IMR-90 (cell line): ENCODE measurements around the gene TNK1. TPM values are rescaled to one million over a fixed set of nuclear protein-coding genes. Genes with fewer than 3 reads are reported as not detected.

Experiments
- ATAC-seq: fragments of 200-7000 bp; cut with Tn5 transposase; 2 replicates; pipeline ENCODE4 v1.9.1; 2020; ENCODE audit warnings: low read depth, mild to moderate bottlenecking, moderate library complexity
- BruUV-seq: library from RNA; stranded (reverse); fragments of 400-500 nt; replicated peaks from 2 replicates; lab custom pipeline; 2021; lab: Mats Ljungman, UMichigan
- CTCF ChIA-PET: fragments of 300-600 bp; formaldehyde crosslinking; extraction: SDS; loops from one replicate; lab custom pipeline; 2021; ENCODE audit warnings: antibody characterized with exemption; lab: Yijun Ruan, JAX
- POLR2A ChIA-PET: fragments of 300-600 bp; sonication (Branson Sonifier 250); formaldehyde crosslinking; loops from one replicate; lab custom pipeline; 2022; ENCODE audit warnings: antibody characterized with exemption; ENCODE audit not compliant: unreplicated experiment; lab: Charles Lee
- DNase-seq: peaks from one replicate; pipeline ENCODE4 v3.0.0; 2013
- H2AFZ ChIP-seq: replicated peaks from 2 replicates; pipeline ENCODE3; 2013; ENCODE audit warnings: low read length, mild to moderate bottlenecking; ENCODE audit not compliant: poor library complexity
- H2AK5ac ChIP-seq: 2 replicates; pipeline ENCODE4 v1.6.1; 2013; ENCODE audit warnings: low read depth, low read length, inconsistent platforms
- H2AK9ac ChIP-seq: replicated peaks from 2 replicates; pipeline ENCODE3; 2013; ENCODE audit warnings: mild to moderate bottlenecking, low read depth, low read length, moderate library complexity; ENCODE audit not compliant: poor library complexity
- H2BK120ac ChIP-seq: 2 replicates; pipeline ENCODE4 v1.6.1; 2013; ENCODE audit warnings: low read depth, low read length, inconsistent platforms
- H2BK15ac ChIP-seq: 3 replicates; pipeline ENCODE4 v1.6.1; 2013; ENCODE audit warnings: low read depth, low read length, inconsistent platforms
- H2BK20ac ChIP-seq: 2 replicates; pipeline ENCODE4 v1.6.1; 2013; ENCODE audit warnings: low read depth, mild to moderate bottlenecking, inconsistent platforms, low read length, moderate library complexity
- H2BK5ac ChIP-seq: 2 replicates; pipeline ENCODE4 v1.6.1; 2013; ENCODE audit warnings: mild to moderate bottlenecking, low read depth, low read length, inconsistent platforms; ENCODE audit not compliant: poor library complexity, severe bottlenecking
- H3K14ac ChIP-seq: replicated peaks from 2 replicates; pipeline ENCODE4 v1.6.1; 2013; ENCODE audit warnings: low read depth, low read length, inconsistent platforms
- H3K18ac ChIP-seq: 2 replicates; pipeline ENCODE4 v1.6.1; 2013; ENCODE audit warnings: low read depth, low read length, control low read depth
- H3K23ac ChIP-seq: 2 replicates; pipeline ENCODE4 v1.6.1; 2013; ENCODE audit warnings: low read depth, low read length, inconsistent platforms
- H3K27ac ChIP-seq: 2 replicates; pipeline ENCODE4 v1.5.1; 2013; ENCODE audit warnings: mild to moderate bottlenecking, control low read depth, low read length; ENCODE audit not compliant: insufficient read depth
- H3K27me3 ChIP-seq: 2 replicates; pipeline ENCODE4 v1.6.1; 2013; ENCODE audit warnings: low read length; ENCODE audit not compliant: control insufficient read depth, insufficient read depth
- H3K36me3 ChIP-seq: 2 replicates; pipeline ENCODE4 v1.6.1; 2013; ENCODE audit warnings: low read length, mixed read lengths; ENCODE audit not compliant: control insufficient read depth, insufficient read depth
- H3K4ac ChIP-seq: 2 replicates; pipeline ENCODE4 v1.6.1; 2013; ENCODE audit warnings: low read depth, low read length, inconsistent platforms
- H3K4me1 ChIP-seq: 2 replicates; pipeline ENCODE4 v1.6.1; 2013; ENCODE audit warnings: low read length, mixed read lengths; ENCODE audit not compliant: control insufficient read depth, insufficient read depth
- H3K4me2 ChIP-seq: 2 replicates; pipeline ENCODE4 v1.6.1; 2013; ENCODE audit warnings: low read depth, mild to moderate bottlenecking, control low read depth, low read length, moderate library complexity
- H3K4me3 ChIP-seq: 2 replicates; pipeline ENCODE4 v1.5.1; 2013; ENCODE audit warnings: low read depth, mild to moderate bottlenecking, control low read depth, low read length, moderate library complexity; ENCODE audit not compliant: insufficient read depth
- H3K56ac ChIP-seq: 2 replicates; pipeline ENCODE4 v1.6.1; 2013; ENCODE audit warnings: low read length, inconsistent platforms; ENCODE audit not compliant: insufficient read depth; ENCODE audit errors: extremely low read depth
- H3K79me1 ChIP-seq, 2 experiments: 2 replicates each; pipeline ENCODE4 v1.6.1; 2013; ENCODE audit warnings: low read length in 2 of 2, inconsistent platforms in 1 of 2, low read depth in 1 of 2
- H3K9ac ChIP-seq: 2 replicates; pipeline ENCODE4 v1.6.1; 2013; ENCODE audit warnings: low read depth, low read length, control low read depth
- H3K9me1 ChIP-seq: 2 replicates; pipeline ENCODE4 v1.6.1; 2013; ENCODE audit warnings: low read length, inconsistent platforms; ENCODE audit not compliant: insufficient read depth
- H3K9me3 ChIP-seq: 2 replicates; pipeline ENCODE4 v1.6.1; 2013; ENCODE audit warnings: low read length; ENCODE audit not compliant: control insufficient read depth, insufficient read depth
- H4K20me1 ChIP-seq: 2 replicates; pipeline ENCODE4 v1.6.1; 2013; ENCODE audit warnings: low read length, inconsistent platforms; ENCODE audit not compliant: insufficient read depth
- H4K5ac ChIP-seq: 2 replicates; pipeline ENCODE4 v1.6.1; 2013; ENCODE audit warnings: mild to moderate bottlenecking, low read depth, low read length, control low read depth
- H4K8ac ChIP-seq, 2 experiments: 2 replicates each; pipeline ENCODE4 v1.6.1; 2013; ENCODE audit warnings: low read depth in 2 of 2, low read length in 2 of 2, control low read depth in 1 of 2, inconsistent platforms in 1 of 2
- H4K91ac ChIP-seq: 2 replicates; pipeline ENCODE4 v1.6.1; 2013; ENCODE audit warnings: low read depth, low read length, inconsistent platforms; ENCODE audit not compliant: insufficient read depth
- BHLHE40 ChIP-seq: fragments of 150-350 bp; IDR thresholded peaks from 2 replicates; pipeline ENCODE4 v1.6.1; 2016; ENCODE audit warnings: mild to moderate bottlenecking, low read depth, low read length
- CEBPB ChIP-seq: IDR thresholded peaks from 2 replicates; pipeline ENCODE4 v1.6.1; 2012; ENCODE audit warnings: low read depth, low read length, improper control_type of control experiment
- CHD1 ChIP-seq: IDR thresholded peaks from 2 replicates; pipeline ENCODE4 v1.6.1; 2012; ENCODE audit warnings: low read depth, low read length, improper control_type of control experiment
- MAFK ChIP-seq: IDR thresholded peaks from 2 replicates; pipeline ENCODE4 v1.6.1; 2012; ENCODE audit warnings: low read depth, low read length, improper control_type of control experiment
- MAZ ChIP-seq: IDR thresholded peaks from 2 replicates; pipeline ENCODE4 v1.6.1; 2012; ENCODE audit warnings: low read depth, mild to moderate bottlenecking, low read length, improper control_type of control experiment, moderate library complexity, borderline replicate concordance
- MXI1 ChIP-seq: IDR thresholded peaks from 2 replicates; pipeline ENCODE4 v1.6.1; 2012; ENCODE audit warnings: low read depth, mild to moderate bottlenecking, low read length, moderate library complexity, borderline replicate concordance
- NFE2L2 ChIP-seq: fragments of 150-350 bp; IDR thresholded peaks from 2 replicates; pipeline ENCODE4 v1.6.1; 2016; ENCODE audit warnings: low read depth, mild to moderate bottlenecking, low read length
- RAD21 ChIP-seq: IDR thresholded peaks from 2 replicates; pipeline ENCODE4 v1.6.1; 2012; ENCODE audit warnings: low read length, improper control_type of control experiment
- RFX5 ChIP-seq: IDR thresholded peaks from 2 replicates; pipeline ENCODE4 v1.8.0; 2012; ENCODE audit warnings: low read depth, mild to moderate bottlenecking, low read length, moderate library complexity
- SMC3 ChIP-seq: fragments of 150-350 bp; IDR thresholded peaks from 2 replicates; pipeline ENCODE4 v1.6.1; 2016; ENCODE audit warnings: low read depth, mild to moderate bottlenecking, antibody characterized with exemption, low read length, moderate library complexity
- WGBS, 2 experiments: methylation state at CpG; one replicate each; pipeline versions ENCODE4 v1.1.5 to v1.1.7; 2013; ENCODE audit warnings: missing lambda C conversion rate in 2 of 2; ENCODE audit not compliant: insufficient read length in 1 of 2; ENCODE audit errors: extremely low coverage in 2 of 2; 5-methylcytosine and 5-hydroxymethylcytosine counted together
- dilution Hi-C: fragments of 300-500 bp; cut with HindIII; formaldehyde crosslinking; loops from one replicate; pipeline ENCODE4 v1.14.3; 2018; ENCODE audit warnings: low sequenced_read_pairs; ENCODE audit not compliant: unreplicated experiment
- in situ Hi-C: fragments of 300-500 bp; cut with MboI; formaldehyde crosslinking; loops from 3 replicates; pipeline ENCODE4 v1.14.3; 2019; ENCODE audit warnings: low sequenced_read_pairs, inconsistent platforms, mixed read lengths
- intact Hi-C: fragments of 100-400 bp; cut with micrococcal nuclease; formaldehyde crosslinking; loops from 2 replicates; pipeline ENCODE4 v1.10.0; 2022
- polyA plus RNA-seq, 3 experiments: library from polyadenylated mRNA; depleted of rRNA; stranded (reverse); fragments of >200 nt; gene quantifications; 2 replicates each; pipeline ENCODE4 v1.2.3, GENCODE V29; 2012; ENCODE audit warnings: low replicate concordance in 1 of 3
- total RNA-seq: library from RNA; depleted of rRNA; stranded (reverse); fragments of >200 nt; gene quantifications from 2 replicates; pipeline ENCODE4 v1.2.3, GENCODE V29; 2012
- TF ChIP-seq, protein P1 (sequence below): fragments of 150-350 bp; IDR thresholded peaks from 2 replicates; pipeline ENCODE4 v1.6.1; 2017; ENCODE audit warnings: mild to moderate bottlenecking, antibody characterized with exemption, low read length, low read depth
- TF ChIP-seq, protein P2 (sequence below): conservative IDR thresholded peaks from 2 replicates; pipeline ENCODE4 v1.5.1; 2012; ENCODE audit warnings: mild to moderate bottlenecking, low read depth, low read length, improper control_type of control experiment
- TF ChIP-seq, protein P3 (sequence below): fragments of 150-350 bp; IDR thresholded peaks from 2 replicates; pipeline ENCODE4 v1.6.1; 2016; ENCODE audit warnings: low read depth, mild to moderate bottlenecking, low read length, moderate library complexity, borderline replicate concordance

The TNK1 gene
- total and polyA plus RNA-seq, 2 of the 4 experiments (the other 2 are of a cell fraction): 0.44 to 0.54 TPM

GRCh38 chr17:7410634-7411426 is 29.9 kb downstream of the TNK1 start:
- Histone ChIP-seq H3K9ac (no peak overlapping the region), H3K9me3 (no peaks in the 10 kb centered on the region), H4K91ac (no peak overlapping the region), H3K79me1 (peaks cover 0 to 23% of the 10 kb centered on the region in 2 experiments; a peak in 3 of 4 replicates), H4K20me1 (peaks cover 11% of the 10 kb centered on the region), H4K8ac (no peak overlapping the region), H2BK120ac (no peak overlapping the region), H3K27ac (no peak overlapping the region), H3K9me1 (peaks cover 7% of the 10 kb centered on the region; the same call in 1 of the 2 replicates), H2BK5ac (no peak overlapping the region), H3K4me1 (peaks cover 8% of the 10 kb centered on the region), H4K5ac (no peak overlapping the region), H3K36me3 (peaks cover 40% of the 10 kb centered on the region), H3K4me3 (no peak overlapping the region), H2AK5ac (no peak overlapping the region), H3K56ac (no peak overlapping the region), H3K4me2 (no peak overlapping the region), H2BK15ac (no peak overlapping the region), H3K27me3 (no peaks in the 10 kb centered on the region), H2AFZ (peak overlapping the region; percentile 21), H2BK20ac (no peak overlapping the region), H3K18ac (no peak overlapping the region), H3K23ac (no peak overlapping the region), H2AK9ac (peak overlapping the region; percentile 24), H3K14ac (no peak overlapping the region), H3K4ac (no peak overlapping the region)
- ChIA-PET POLR2A (no interaction called here), CTCF (no interaction called here)
- in situ Hi-C loops: no loop called here
- ATAC-seq (no peak), DNase-seq (no peak)
- no TSS peak for BruUV-seq
- no peak for TF ChIP-seq MAZ
- TF ChIP-seq CHD1: no peak
- no peak for TF ChIP-seq BHLHE40
- TF ChIP-seq, protein P1, sequence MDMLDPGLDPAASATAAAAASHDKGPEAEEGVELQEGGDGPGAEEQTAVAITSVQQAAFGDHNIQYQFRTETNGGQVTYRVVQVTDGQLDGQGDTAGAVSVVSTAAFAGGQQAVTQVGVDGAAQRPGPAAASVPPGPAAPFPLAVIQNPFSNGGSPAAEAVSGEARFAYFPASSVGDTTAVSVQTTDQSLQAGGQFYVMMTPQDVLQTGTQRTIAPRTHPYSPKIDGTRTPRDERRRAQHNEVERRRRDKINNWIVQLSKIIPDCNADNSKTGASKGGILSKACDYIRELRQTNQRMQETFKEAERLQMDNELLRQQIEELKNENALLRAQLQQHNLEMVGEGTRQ: no peak
- TF ChIP-seq NFE2L2: no peak
- no peak for TF ChIP-seq SMC3
- TF ChIP-seq, protein P2, sequence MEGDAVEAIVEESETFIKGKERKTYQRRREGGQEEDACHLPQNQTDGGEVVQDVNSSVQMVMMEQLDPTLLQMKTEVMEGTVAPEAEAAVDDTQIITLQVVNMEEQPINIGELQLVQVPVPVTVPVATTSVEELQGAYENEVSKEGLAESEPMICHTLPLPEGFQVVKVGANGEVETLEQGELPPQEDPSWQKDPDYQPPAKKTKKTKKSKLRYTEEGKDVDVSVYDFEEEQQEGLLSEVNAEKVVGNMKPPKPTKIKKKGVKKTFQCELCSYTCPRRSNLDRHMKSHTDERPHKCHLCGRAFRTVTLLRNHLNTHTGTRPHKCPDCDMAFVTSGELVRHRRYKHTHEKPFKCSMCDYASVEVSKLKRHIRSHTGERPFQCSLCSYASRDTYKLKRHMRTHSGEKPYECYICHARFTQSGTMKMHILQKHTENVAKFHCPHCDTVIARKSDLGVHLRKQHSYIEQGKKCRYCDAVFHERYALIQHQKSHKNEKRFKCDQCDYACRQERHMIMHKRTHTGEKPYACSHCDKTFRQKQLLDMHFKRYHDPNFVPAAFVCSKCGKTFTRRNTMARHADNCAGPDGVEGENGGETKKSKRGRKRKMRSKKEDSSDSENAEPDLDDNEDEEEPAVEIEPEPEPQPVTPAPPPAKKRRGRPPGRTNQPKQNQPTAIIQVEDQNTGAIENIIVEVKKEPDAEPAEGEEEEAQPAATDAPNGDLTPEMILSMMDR: no peak
- no peak for TF ChIP-seq MXI1
- no peak for TF ChIP-seq CEBPB
- no peak for TF ChIP-seq MAFK
- TF ChIP-seq, protein P3, sequence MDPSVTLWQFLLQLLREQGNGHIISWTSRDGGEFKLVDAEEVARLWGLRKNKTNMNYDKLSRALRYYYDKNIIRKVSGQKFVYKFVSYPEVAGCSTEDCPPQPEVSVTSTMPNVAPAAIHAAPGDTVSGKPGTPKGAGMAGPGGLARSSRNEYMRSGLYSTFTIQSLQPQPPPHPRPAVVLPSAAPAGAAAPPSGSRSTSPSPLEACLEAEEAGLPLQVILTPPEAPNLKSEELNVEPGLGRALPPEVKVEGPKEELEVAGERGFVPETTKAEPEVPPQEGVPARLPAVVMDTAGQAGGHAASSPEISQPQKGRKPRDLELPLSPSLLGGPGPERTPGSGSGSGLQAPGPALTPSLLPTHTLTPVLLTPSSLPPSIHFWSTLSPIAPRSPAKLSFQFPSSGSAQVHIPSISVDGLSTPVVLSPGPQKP: no peak
- TF ChIP-seq RFX5: no peak
- TF ChIP-seq RAD21: no peak
- dilution Hi-C loops: no loop called here
- 92% methylated on average over 18 of the region's 25 CpGs; no CpG with 5 or more reads in 1 of the 2 experiments for WGBS, 2 experiments
- intact Hi-C loops: no loop called here
